HG03175 (cell line): Measurements from ENCODE around the gene CAMTA2.
"Not testable (repeated sequence)": the region's sequence is repeated elsewhere in the genome, so short reads cannot be mapped to it uniquely, and the experiment has no call there.

ENCODE experiments used
- ATAC-seq: cut with Tn5 transposase; IDR thresholded peaks from one replicate; pipeline ENCODE4 v1.9.1; 2021; ENCODE audit warnings: mild to moderate bottlenecking, moderate library complexity; ENCODE audit not compliant: unreplicated experiment

Gene CAMTA2, protein sequence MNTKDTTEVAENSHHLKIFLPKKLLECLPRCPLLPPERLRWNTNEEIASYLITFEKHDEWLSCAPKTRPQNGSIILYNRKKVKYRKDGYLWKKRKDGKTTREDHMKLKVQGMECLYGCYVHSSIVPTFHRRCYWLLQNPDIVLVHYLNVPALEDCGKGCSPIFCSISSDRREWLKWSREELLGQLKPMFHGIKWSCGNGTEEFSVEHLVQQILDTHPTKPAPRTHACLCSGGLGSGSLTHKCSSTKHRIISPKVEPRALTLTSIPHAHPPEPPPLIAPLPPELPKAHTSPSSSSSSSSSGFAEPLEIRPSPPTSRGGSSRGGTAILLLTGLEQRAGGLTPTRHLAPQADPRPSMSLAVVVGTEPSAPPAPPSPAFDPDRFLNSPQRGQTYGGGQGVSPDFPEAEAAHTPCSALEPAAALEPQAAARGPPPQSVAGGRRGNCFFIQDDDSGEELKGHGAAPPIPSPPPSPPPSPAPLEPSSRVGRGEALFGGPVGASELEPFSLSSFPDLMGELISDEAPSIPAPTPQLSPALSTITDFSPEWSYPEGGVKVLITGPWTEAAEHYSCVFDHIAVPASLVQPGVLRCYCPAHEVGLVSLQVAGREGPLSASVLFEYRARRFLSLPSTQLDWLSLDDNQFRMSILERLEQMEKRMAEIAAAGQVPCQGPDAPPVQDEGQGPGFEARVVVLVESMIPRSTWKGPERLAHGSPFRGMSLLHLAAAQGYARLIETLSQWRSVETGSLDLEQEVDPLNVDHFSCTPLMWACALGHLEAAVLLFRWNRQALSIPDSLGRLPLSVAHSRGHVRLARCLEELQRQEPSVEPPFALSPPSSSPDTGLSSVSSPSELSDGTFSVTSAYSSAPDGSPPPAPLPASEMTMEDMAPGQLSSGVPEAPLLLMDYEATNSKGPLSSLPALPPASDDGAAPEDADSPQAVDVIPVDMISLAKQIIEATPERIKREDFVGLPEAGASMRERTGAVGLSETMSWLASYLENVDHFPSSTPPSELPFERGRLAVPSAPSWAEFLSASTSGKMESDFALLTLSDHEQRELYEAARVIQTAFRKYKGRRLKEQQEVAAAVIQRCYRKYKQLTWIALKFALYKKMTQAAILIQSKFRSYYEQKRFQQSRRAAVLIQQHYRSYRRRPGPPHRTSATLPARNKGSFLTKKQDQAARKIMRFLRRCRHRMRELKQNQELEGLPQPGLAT

GRCh38 chr17:4986951-4987766 lies at the start of gene CAMTA2:
Gene CAMTA2 (minus strand): TSS chr17:4987675. CDS start chr17:4986222, 1,453 bp downstream.
- peak; percentile 72 for ATAC-seq

DNA sequence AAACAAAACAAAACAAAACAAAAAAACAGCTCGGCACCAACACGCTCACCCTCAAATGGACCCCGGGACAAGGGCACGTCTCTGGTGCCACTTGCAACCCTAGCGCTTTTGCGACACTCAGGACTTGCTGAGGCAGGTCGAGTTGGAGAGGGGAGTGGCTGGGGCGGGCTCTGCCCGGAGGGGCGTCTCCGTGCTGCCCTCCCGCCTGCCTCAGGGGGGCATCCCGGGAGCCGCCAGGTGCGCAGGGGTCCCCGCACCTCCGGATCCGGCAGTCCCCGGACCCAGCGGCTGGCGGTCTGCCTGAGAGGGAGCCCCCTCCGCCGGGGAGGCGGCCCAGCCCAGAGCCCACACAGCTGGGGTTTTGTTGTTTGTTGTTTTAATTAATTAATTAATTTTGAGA lies 47.8 kb upstream of the CAMTA2 start, which contains the start of gene SLC52A1:
TSS of gene SLC52A1 (minus strand) at position 112 of the 400 bp plus-strand sequence. CDS start 820 bp downstream, outside the sequence.
- no peak for ATAC-seq

DNA sequence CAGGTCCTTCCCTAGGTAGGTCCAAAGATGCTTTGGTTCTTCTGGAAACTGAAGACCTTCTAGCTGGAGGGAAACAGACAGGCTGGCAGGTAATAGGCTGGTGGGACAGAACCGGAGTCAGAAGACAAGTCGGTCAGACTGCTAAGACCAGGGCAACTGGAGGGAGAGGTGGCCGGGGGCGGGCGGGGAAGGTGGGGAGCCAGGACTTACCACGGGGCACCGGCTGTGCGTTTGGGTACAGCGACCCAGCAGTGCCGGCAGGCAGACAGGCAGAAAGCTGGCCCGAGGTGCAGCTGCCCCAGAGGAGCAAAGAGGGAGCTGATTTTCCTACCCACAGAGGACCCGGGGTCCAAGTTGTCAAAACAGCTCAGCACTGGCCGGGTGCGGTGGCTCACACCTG lies 47.2 kb upstream of the CAMTA2 start:
- no peak for ATAC-seq

GRCh38 chr17:5034063-5034462 lies 46.6 kb upstream of the CAMTA2 start:
- ATAC-seq, result no peak

- no peak for ATAC-seq
These were observed 46.0 kb upstream of the CAMTA2 start for GRCh38 chr17:5033352-5034015.

DNA sequence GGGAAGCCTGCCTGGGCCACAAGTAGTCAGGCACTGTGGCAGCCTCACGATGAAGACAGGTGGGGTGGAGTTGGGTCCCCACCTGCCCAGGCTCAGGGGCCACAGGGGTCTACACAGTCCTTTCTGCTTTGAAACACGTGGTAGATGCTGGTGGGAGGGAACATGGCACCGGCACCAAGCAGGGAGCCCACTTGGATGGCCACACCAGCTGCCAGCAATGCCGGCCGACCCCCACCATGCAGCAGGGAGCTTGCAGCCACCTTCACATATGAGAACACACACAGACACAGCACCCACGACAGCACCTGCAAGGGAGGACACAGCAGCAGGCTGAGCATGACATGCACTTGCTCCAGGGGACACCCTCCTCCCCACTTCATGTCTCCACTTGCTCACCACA lies 45.4 kb upstream of the CAMTA2 start:
- ATAC-seq, result no peak

DNA sequence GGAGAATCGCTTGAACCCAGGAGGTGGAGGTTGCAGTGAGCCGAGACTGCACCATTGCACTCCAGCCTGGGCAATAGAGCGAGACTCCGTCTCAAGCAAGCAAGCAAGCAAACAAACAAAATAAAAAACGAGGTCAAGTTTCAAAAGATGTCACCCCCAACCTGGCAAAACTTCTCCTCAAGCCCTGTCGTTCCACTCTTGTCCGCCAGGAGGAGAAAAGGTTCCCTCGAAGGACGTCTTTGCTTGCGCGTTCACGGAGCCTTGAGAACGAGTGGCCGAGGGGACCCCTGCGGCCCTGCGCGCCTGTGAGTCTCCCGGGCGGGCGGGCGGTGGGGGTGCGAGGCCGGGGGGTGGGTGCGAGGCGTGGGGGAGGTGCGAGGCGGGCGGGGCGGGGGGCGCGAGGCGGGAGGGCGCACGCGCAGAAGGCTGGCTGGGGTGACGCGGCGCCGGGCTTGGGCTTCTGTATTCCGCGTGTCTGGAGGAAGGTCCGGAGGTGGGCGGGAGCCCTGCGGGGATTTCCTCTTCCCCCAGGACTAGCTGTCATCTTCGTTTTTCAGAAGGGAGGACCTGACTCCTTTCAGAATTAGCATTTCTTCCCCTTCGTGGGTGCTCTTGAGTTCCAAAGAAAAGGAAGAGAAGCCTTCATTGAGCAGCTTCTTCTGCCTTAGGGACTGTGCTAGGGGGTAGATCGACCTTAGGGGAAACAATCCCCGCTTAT lies 44.0 kb upstream of the CAMTA2 start:
- no peak for ATAC-seq

GRCh38 chr17:5030168-5030567 lies 42.7 kb upstream of the CAMTA2 start:
- not testable (repeated sequence) for ATAC-seq

DNA sequence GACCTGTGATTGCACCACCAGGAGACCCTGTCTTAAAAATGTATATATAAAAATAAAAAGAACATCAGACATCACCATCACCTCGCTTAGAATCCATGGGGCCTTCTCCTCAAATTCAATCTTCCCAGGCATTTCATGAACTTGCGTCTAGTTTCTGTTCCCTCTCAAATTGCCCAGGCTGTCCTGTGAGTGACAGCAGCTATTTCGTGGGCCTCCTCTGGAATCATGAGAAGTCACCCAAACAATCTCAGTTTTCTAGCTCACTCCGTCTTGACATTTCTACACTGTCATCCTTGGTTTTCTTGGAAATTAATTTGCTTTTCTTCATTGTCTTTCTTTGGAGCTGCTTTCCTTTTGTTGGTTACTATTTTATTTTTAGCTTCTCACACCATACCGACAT lies 40.4 kb upstream of the CAMTA2 start:
- ATAC-seq, result no peak

DNA sequence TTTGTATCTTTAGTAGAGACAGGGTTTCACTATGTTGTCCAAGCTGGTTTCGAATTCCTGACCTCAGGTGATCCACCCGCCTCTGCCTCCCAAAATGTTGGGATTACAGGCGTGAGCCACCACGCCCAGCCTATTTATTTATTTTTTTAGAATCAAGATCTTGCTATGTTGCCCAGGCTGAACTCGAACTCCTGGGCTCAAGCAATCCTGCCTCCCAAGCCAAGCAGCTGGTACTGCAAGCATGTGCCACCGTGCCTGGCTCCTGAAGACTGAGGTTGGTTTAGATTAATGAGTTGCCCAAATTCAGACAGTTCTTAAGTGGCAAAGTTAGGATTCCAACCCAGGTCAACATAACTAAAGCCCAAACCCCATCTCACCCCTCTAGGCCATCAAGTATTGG lies 39.8 kb upstream of the CAMTA2 start:
- no peak for ATAC-seq

GRCh38 chr17:5024604-5025003 lies 37.1 kb upstream of the CAMTA2 start:
- ATAC-seq, result no peak

DNA sequence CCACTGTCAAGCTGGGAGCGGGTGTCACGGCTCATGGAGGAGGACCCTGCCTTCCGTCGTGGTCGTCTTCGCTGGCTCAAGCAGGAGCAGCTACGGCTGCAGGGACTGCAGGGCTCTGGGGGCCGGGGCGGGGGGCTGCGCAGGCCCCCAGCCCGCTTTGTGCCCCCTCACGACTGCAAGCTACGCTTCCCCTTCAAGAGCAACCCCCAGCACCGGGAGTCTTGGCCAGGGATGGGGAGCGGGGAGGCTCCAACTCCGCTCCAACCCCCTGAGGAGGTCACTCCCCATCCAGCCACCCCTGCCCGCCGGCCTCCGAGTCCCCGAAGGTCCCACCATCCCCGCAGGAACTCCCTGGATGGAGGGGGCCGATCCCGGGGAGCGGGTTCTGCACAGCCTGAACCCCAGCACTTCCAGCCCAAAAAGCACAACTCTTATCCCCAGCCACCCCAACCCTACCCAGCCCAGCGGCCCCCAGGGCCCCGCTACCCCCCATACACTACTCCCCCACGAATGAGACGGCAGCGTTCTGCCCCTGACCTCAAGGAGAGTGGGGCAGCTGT lies 36.2 kb upstream of the CAMTA2 start:
- no peak for ATAC-seq

- no peak for ATAC-seq
These were observed 34.8 kb upstream of the CAMTA2 start for GRCh38 chr17:5022171-5022711.

DNA sequence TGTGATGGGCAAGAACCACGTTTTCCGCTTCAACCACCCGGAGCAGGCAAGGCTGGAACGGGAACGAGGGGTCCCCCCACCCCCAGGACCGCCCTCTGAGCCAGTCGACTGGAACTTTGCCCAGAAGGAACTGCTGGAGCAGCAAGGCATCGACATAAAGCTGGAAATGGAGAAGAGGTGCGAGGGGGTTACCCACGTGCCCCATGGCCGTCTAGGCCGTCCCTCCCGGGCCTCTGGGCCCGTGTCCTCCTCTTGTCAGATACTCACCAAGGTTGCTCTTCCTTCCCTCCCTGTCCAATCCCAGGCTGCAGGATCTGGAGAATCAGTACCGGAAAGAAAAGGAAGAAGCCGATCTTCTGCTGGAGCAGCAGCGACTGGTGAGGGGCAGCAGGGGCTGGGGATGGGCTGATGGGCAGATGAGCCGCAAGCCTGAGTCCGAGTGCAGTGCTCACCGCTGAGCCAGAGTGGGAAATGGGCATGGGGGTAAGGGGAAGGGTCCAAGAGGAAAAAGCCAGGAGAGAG lies 33.1 kb upstream of the CAMTA2 start:
- no peak for ATAC-seq

- no peak for ATAC-seq
These were observed 32.0 kb upstream of the CAMTA2 start for GRCh38 chr17:5019475-5019956.

DNA sequence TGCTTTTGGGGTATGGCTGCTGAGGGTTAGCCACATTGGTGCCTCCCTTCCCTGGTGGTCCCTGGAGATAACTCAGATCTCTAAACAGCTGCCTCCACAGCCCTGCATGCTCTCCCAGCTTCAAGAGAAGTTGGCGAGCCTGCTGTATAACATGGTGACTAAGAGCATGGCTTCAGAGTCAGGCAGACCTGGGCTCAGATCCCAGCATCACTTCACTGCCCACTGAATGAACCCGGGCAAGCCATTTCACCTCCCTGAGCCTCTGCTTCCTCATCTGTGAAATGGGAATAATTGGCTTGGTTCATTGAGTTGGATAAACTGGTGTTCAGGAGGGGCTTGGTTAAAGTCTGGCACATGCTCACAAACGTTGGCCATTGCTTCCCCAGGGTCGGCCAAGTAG lies 26.9 kb upstream of the CAMTA2 start:
- no peak for ATAC-seq

- ATAC-seq, result peak; percentile 52
These were observed 24.5 kb upstream of the CAMTA2 start for GRCh38 chr17:5011928-5012327.

DNA sequence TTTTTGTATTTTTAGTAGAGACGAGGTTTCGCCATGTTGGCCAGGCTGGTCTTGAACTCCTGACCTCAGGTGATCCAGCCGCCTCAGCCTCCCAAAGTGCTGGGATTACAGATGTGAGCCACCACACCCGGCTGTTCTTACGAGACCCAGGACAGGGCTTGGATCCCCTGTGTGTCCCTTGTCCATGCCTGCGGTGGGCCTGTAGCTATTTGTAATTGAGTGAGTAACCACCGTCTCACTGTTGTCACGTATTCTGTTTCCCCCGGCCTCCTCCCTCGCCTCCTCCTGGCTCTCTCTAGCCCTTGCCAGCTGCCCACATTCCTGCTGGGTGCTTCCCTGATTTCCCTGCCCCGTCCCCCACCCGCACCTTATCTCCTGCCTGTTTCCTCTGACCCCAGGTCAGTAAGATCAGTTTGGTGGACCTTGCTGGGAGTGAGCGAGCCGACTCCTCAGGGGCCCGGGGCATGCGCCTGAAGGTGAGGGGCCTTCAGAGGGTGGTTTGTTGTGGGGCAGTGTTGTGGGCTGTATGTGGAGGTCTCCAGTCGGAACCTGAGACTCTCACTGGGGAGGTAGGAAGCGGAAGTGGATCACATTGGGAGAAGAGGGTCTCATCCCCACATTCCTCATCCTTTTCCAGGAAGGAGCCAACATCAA lies 15.9 kb upstream of the CAMTA2 start:
- ATAC-seq, result no peak
